Measurements from ENCODE around the gene IL10RB. TPM values are rescaled to one million over a fixed set of nuclear protein-coding genes. Genes with fewer than 3 reads are reported as not detected.

Gene IL10RB
- total RNA-seq, 1 experiment from 2014 or later = 18.2 TPM

DNA sequence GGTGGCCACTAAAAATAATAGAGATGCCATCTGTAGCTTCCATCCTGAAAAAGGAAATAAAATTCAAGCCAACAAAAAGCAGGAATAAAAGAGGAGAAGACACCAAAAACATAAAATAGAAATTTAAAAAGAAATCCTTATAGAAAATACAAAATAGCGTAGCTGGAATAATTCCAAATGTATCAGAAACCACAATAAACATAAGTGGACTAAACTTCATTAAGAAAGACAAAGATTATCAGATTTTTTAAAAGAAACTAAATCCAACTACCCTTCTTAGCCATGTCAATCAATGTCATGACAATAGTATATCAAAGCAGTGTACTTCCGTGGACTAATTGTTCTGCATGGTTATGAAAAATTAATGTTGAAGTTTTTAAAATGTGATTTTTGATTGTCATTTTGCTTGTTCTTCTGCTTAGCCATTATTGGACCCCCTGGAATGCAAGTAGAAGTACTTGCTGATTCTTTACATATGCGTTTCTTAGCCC is 13.2 kb downstream of the IL10RB start:
- H3K4me3 Mint-ChIP-seq (ENCODE audit: low read depth, unreplicated experiment) = no peak overlapping the region
- BruUV-seq (replicated peaks) = no TSS peak
- TF ChIP-seq, protein P1, sequence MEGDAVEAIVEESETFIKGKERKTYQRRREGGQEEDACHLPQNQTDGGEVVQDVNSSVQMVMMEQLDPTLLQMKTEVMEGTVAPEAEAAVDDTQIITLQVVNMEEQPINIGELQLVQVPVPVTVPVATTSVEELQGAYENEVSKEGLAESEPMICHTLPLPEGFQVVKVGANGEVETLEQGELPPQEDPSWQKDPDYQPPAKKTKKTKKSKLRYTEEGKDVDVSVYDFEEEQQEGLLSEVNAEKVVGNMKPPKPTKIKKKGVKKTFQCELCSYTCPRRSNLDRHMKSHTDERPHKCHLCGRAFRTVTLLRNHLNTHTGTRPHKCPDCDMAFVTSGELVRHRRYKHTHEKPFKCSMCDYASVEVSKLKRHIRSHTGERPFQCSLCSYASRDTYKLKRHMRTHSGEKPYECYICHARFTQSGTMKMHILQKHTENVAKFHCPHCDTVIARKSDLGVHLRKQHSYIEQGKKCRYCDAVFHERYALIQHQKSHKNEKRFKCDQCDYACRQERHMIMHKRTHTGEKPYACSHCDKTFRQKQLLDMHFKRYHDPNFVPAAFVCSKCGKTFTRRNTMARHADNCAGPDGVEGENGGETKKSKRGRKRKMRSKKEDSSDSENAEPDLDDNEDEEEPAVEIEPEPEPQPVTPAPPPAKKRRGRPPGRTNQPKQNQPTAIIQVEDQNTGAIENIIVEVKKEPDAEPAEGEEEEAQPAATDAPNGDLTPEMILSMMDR (IDR thresholded peaks at IDR 0.05; ENCODE audit: unreplicated experiment) = no peak
- peaks cover 9% of the 10 kb centered on the region for H3K36me3 Mint-ChIP-seq (ENCODE audit: insufficient read depth, unreplicated experiment)
- no peaks in the 10 kb centered on the region for H3K9me3 Mint-ChIP-seq (ENCODE audit: low read depth, unreplicated experiment)
- no peak for DNase-seq
- CTCF ChIA-PET = no interaction called here
- intact Hi-C loops (cut with micrococcal nuclease; ENCODE audit: unreplicated experiment) = no loop called here
- no peaks in the 10 kb centered on the region for H3K4me1 Mint-ChIP-seq (ENCODE audit: low read depth, unreplicated experiment)
- no peaks in the 10 kb centered on the region for H3K27me3 Mint-ChIP-seq (ENCODE audit: unreplicated experiment)
- no peak overlapping the region for H3K27ac Mint-ChIP-seq (ENCODE audit: unreplicated experiment)

DNA sequence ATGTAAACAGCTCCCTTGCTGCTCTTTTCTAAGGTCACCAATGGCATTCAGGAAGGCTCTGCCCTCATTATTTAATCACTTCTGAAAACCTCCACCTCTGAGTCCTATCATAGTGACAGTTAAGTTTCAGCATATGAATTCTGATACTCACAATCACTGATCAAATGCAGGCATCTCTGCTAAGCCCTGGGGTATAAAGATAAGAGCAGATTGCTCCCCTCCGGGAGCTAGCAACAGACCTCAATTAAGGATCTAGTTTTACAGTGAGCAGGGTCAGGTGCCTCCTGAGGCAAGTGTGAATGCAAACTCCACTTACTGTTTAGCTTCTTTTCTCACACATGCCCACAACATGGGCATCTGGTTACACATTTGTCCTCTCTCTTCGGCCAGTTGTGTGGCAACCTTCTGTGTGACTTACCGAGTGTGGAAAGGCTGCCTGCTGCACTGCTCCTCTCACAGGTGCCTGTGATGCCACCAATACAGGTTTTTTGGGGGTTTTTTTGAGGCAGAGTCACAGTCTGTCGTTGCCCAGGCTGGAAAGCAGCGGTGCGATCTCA is 15.0 kb downstream of the IL10RB start:
- Mint-ChIP-seq H3K36me3 (ENCODE audit: insufficient read depth, unreplicated experiment) (peaks cover 18% of the 10 kb centered on the region), H3K9me3 (ENCODE audit: low read depth, unreplicated experiment) (no peaks in the 10 kb centered on the region), H3K4me1 (ENCODE audit: low read depth, unreplicated experiment) (peaks cover 8% of the 10 kb centered on the region), H3K4me3 (ENCODE audit: low read depth, unreplicated experiment) (no peak overlapping the region), H3K27ac (ENCODE audit: unreplicated experiment) (no peak overlapping the region), H3K27me3 (ENCODE audit: unreplicated experiment) (no peaks in the 10 kb centered on the region)
- CTCF ChIA-PET = no interaction called here
- TF ChIP-seq, protein P1 (IDR thresholded peaks at IDR 0.05; ENCODE audit: unreplicated experiment) = no peak
- BruUV-seq (replicated peaks) = no TSS peak
- DNase-seq = no peak
- intact Hi-C loops (cut with micrococcal nuclease; ENCODE audit: unreplicated experiment) = no loop called here

DNA sequence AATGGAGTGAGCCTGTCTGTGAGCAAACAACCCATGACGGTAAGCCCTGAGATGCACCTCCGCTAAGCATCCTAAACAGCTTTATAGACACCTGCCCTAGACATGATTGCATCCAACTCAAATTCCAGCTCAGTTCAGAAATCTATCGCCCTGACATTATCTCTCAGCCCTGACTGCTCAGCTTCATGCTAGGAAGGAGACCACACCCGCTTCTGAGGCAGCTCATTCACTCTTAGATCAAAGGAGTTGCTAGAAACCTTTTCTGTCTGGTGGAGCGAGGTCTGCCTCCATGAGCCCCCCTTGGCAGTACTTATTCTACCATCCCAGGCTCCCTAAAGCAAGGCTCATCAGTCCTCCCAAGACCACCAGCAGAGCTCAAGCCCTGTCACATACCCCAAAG is 17.0 kb downstream of the IL10RB start:
- DNase-seq = no peak
- peaks cover 19% of the 10 kb centered on the region for H3K4me1 Mint-ChIP-seq (ENCODE audit: low read depth, unreplicated experiment)
- H3K36me3 Mint-ChIP-seq (ENCODE audit: insufficient read depth, unreplicated experiment) = peaks cover 21% of the 10 kb centered on the region
- no TSS peak for BruUV-seq (replicated peaks)
- TF ChIP-seq, protein P1 (IDR thresholded peaks at IDR 0.05; ENCODE audit: unreplicated experiment) = no peak
- H3K4me3 Mint-ChIP-seq (ENCODE audit: low read depth, unreplicated experiment) = no peak overlapping the region
- CTCF ChIA-PET = no interaction called here
- no peak overlapping the region for H3K27ac Mint-ChIP-seq (ENCODE audit: unreplicated experiment)
- intact Hi-C loops (cut with micrococcal nuclease; ENCODE audit: unreplicated experiment) = no loop called here
- no peaks in the 10 kb centered on the region for H3K9me3 Mint-ChIP-seq (ENCODE audit: low read depth, unreplicated experiment)
- H3K27me3 Mint-ChIP-seq (ENCODE audit: unreplicated experiment) = no peaks in the 10 kb centered on the region

DNA sequence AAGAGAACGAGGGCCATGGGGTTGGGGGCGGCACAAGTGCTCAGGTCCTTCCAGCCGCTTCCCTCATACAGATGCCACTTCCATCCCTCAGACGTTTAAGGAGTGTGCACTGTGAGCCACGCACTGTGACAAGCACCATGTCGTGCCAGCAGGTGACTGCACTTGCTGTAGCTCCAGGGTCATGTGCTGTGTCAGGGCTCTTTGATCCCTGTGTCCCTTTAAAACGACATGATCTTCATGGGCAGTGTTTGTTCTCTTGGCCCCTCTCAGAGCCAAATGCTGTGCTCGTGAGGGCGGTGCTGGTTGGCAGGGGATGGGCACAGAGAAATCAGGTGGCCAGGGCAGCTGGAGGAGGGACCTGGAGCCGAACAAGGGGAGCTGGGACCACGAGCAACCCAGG is 19.9 kb downstream of the IL10RB start:
- Mint-ChIP-seq H3K4me3 (ENCODE audit: low read depth, unreplicated experiment) (no peak overlapping the region), H3K27ac (ENCODE audit: unreplicated experiment) (no peak overlapping the region), H3K9me3 (ENCODE audit: low read depth, unreplicated experiment) (no peaks in the 10 kb centered on the region), H3K4me1 (ENCODE audit: low read depth, unreplicated experiment) (peaks cover 19% of the 10 kb centered on the region), H3K27me3 (ENCODE audit: unreplicated experiment) (no peaks in the 10 kb centered on the region), H3K36me3 (ENCODE audit: insufficient read depth, unreplicated experiment) (peaks cover 29% of the 10 kb centered on the region)
- DNase-seq = no peak
- BruUV-seq (replicated peaks) = no TSS peak
- CTCF ChIA-PET = no interaction called here
- intact Hi-C loops (cut with micrococcal nuclease; ENCODE audit: unreplicated experiment) = no loop called here
- TF ChIP-seq, protein P1 (IDR thresholded peaks at IDR 0.05; ENCODE audit: unreplicated experiment) = no peak
